Ishikawa (cell line): ENCODE data around the gene ZC3H12C.

Experiments
- CEBPB ChIP-seq: IDR thresholded peaks from 2 replicates; pipeline ENCODE4 v1.6.1; 2012
- CREB1 ChIP-seq: IDR thresholded peaks from 2 replicates; pipeline ENCODE4 v1.6.1; 2012; ENCODE audit warnings: low read depth
- EGR1 ChIP-seq: IDR thresholded peaks from 2 replicates; pipeline ENCODE4 v1.6.1; 2012
- EP300 ChIP-seq: IDR thresholded peaks from 2 replicates; pipeline ENCODE4 v1.6.1; 2012; ENCODE audit warnings: borderline replicate concordance
- FOXM1 ChIP-seq: IDR thresholded peaks from 2 replicates; pipeline ENCODE4 v1.6.1; 2012; ENCODE audit warnings: low read depth, borderline replicate concordance
- NFIC ChIP-seq: IDR thresholded peaks from 2 replicates; pipeline ENCODE4 v1.6.1; 2012
- RAD21 ChIP-seq: IDR thresholded peaks from 2 replicates; pipeline ENCODE4 v1.6.1; 2012; ENCODE audit warnings: low read depth
- TAF1 ChIP-seq: IDR thresholded peaks from 2 replicates; pipeline ENCODE4 v1.6.1; 2012; ENCODE audit warnings: low read depth, mild to moderate bottlenecking
- TCF12 ChIP-seq: IDR thresholded peaks from 2 replicates; pipeline ENCODE4 v1.6.1; 2012; ENCODE audit warnings: low read depth
- TEAD4 ChIP-seq: IDR thresholded peaks from 2 replicates; pipeline ENCODE4 v1.6.1; 2012
- YY1 ChIP-seq: IDR thresholded peaks from 2 replicates; pipeline ENCODE4 v1.6.1; 2012; ENCODE audit warnings: low read depth
- ZBTB7A ChIP-seq: IDR thresholded peaks from 2 replicates; pipeline ENCODE4 v1.6.1; 2012; ENCODE audit warnings: low read depth
- TF ChIP-seq, protein P1 (sequence below): IDR thresholded peaks from 2 replicates; pipeline ENCODE4 v1.6.1; 2012
- TF ChIP-seq, protein P2 (sequence below): IDR thresholded peaks from 2 replicates; pipeline ENCODE4 v1.6.1; 2012; ENCODE audit warnings: low read depth, mild to moderate bottlenecking
- TF ChIP-seq, protein P3 (sequence below): IDR thresholded peaks from 2 replicates; pipeline ENCODE4 v1.6.1; 2012

Gene ZC3H12C

DNA sequence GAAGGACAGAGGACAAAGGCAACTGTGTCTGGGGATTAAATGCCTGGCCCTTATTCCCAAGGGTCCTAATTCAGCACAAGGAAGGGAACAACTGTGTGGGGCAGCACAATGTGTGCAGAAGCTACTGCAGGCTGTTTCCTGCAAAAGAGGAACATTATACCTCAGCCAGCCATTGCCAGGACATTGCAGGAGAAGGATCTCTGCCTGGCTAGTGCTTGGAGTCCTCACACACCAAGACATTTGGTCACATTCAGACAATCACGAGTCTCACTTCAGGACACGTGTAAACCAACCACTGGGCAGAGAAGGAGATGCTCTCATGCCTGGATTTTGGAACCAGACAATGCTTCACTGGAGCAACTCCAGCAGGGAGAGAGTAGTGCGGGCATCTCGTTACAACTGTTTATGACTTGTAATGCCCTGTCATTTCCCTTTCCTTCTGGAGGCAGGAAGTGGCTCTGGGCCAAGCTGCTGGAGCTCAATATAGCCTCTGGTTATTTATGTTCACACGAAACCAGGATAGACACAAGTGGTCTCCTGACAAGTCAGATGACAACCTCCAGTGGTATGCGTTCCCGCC is 23.9 kb upstream of the ZC3H12C start:
- TF ChIP-seq YY1 (no peak), FOXM1 (no peak), TAF1 (no peak), NFIC (peak; percentile 49; the same call in 1 of the 2 replicates), CEBPB (no peak), ZBTB7A (no peak), EGR1 (no peak), EP300 (no peak), RAD21 (no peak), TEAD4 (0 out of 2 replicates have a peak, but pooled peaks have one; percentile 4), TCF12 (no peak), CREB1 (no peak)
- TF ChIP-seq, protein P1, sequence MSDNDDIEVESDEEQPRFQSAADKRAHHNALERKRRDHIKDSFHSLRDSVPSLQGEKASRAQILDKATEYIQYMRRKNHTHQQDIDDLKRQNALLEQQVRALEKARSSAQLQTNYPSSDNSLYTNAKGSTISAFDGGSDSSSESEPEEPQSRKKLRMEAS = 0 out of 2 replicates have a peak, but pooled peaks have one; percentile 26
- TF ChIP-seq, protein P2, sequence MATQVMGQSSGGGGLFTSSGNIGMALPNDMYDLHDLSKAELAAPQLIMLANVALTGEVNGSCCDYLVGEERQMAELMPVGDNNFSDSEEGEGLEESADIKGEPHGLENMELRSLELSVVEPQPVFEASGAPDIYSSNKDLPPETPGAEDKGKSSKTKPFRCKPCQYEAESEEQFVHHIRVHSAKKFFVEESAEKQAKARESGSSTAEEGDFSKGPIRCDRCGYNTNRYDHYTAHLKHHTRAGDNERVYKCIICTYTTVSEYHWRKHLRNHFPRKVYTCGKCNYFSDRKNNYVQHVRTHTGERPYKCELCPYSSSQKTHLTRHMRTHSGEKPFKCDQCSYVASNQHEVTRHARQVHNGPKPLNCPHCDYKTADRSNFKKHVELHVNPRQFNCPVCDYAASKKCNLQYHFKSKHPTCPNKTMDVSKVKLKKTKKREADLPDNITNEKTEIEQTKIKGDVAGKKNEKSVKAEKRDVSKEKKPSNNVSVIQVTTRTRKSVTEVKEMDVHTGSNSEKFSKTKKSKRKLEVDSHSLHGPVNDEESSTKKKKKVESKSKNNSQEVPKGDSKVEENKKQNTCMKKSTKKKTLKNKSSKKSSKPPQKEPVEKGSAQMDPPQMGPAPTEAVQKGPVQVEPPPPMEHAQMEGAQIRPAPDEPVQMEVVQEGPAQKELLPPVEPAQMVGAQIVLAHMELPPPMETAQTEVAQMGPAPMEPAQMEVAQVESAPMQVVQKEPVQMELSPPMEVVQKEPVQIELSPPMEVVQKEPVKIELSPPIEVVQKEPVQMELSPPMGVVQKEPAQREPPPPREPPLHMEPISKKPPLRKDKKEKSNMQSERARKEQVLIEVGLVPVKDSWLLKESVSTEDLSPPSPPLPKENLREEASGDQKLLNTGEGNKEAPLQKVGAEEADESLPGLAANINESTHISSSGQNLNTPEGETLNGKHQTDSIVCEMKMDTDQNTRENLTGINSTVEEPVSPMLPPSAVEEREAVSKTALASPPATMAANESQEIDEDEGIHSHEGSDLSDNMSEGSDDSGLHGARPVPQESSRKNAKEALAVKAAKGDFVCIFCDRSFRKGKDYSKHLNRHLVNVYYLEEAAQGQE = no peak
- TF ChIP-seq, protein P3, sequence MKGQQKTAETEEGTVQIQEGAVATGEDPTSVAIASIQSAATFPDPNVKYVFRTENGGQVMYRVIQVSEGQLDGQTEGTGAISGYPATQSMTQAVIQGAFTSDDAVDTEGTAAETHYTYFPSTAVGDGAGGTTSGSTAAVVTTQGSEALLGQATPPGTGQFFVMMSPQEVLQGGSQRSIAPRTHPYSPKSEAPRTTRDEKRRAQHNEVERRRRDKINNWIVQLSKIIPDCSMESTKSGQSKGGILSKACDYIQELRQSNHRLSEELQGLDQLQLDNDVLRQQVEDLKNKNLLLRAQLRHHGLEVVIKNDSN = no peak

DNA sequence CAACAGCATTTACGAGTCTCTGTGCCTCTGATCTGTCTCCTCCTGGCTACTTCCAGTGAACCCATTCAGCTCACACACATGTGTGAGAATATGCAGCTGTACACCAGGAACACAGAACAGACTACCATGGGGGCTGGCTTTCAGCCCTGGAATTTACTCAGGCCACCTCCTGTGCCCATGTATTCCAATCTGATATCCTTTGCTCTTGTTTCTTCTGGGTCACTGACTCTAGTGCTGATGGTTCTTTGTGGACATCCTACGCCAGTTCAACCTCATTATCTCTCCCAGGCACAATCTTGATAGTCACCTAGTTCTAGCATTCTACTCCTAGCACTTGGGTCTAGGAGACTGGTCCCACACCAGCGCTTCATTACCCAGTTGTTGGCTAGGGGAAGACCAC is 23.0 kb upstream of the ZC3H12C start:
- TF ChIP-seq CEBPB (no peak), RAD21 (no peak), CREB1 (no peak), TAF1 (no peak), TEAD4 (no peak), YY1 (no peak), FOXM1 (no peak), EGR1 (no peak), ZBTB7A (no peak), EP300 (no peak)
- TF ChIP-seq, protein P2 = no peak

DNA sequence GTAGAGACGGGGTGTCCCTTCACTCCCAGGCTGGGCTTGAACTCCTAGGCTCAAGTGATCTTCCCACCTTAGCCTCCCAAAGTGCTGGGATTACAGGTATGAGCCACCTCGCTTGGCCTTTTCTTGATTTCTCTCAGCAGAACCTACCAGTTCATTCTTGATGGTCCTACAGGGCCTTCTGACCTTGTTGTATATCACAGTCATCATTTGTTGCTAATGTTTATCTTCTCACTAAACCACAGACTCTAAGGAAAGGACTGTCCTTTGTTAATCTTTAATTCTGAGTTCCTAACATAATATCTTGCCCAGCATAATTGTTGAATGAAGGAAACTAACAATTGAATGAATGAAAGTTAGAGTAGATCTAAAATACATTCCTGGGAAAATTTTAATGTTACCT is 22.0 kb upstream of the ZC3H12C start:
- TF ChIP-seq TCF12 (no peak), FOXM1 (no peak), TAF1 (no peak), EP300 (no peak), ZBTB7A (no peak), TEAD4 (no peak), RAD21 (no peak), CEBPB (no peak), EGR1 (no peak), YY1 (no peak), CREB1 (no peak)
- TF ChIP-seq, protein P1 = no peak

DNA sequence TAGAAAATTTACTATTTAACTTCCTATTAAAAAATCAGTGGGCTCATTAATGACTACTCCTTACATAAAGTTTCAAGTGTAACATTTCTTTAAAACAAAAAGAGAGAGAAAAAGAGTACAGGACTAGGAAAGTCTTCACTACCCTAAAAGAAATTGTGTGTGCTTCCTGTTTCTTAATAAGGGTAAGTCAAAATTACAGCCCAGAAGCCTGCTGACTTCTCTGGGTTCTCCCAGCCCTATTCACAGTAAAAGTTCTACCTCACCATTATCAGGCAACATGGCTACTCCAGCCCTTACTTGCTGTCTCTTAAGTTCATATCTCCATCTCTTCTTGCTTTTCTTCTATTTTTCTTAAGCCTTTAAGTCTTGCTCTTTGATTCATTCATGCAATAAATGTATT is 20.3 kb upstream of the ZC3H12C start:
- TF ChIP-seq CEBPB (no peak), TCF12 (no peak), RAD21 (no peak), CREB1 (no peak), TAF1 (no peak), TEAD4 (no peak)
- TF ChIP-seq, protein P2 = no peak
- TF ChIP-seq, protein P1 = no peak

DNA sequence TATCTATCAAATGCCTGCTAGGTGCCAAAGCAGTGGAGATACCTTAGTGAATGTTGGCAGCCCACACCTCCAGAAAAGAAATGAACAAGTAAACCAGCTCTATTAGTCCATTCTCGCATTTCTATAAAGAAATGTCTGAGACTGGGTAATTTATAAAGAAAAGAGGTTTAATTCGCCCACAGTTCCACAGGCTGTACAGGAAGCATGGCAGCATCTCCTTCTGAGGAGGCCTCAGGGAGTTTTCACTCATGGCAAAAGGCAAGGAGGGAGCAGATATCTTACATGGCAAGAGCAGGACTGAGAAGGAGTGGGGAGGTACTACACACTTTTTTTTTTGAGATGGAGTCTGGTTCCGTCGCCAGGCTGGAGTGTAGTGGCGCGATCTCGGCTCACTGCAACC is 18.7 kb upstream of the ZC3H12C start:
- no peak for TF ChIP-seq YY1
- no peak for TF ChIP-seq FOXM1
- TF ChIP-seq NFIC = no peak
- TF ChIP-seq EGR1 = no peak
- no peak for TF ChIP-seq TEAD4
- TF ChIP-seq, protein P3 = no peak
- no peak for TF ChIP-seq CREB1
- TF ChIP-seq ZBTB7A = no peak
- TF ChIP-seq, protein P2 = no peak
- no peak for TF ChIP-seq TCF12
- no peak for TF ChIP-seq TAF1
- TF ChIP-seq, protein P1 = no peak
- no peak for TF ChIP-seq RAD21
- no peak for TF ChIP-seq CEBPB
- TF ChIP-seq EP300 = no peak
